WTC11 (cell line): ENCODE measurements around the gene LHB.
A peak's percentile ranks its signal among the peaks of the same experiment; 100 is the strongest.

Experiments
- SMAD4 ChIP-seq: sonication (generic); formaldehyde crosslinking; IDR thresholded peaks from 2 replicates; pipeline ENCODE4 v1.8.0; 2022; ENCODE audit warnings: mild to moderate bottlenecking, missing genetic modification reagents
- SOX15 ChIP-seq: fragments of 250-450 bp; sonication (Bioruptor Pico); IDR thresholded peaks from 2 replicates; pipeline ENCODE4 v1.9.0; 2021; ENCODE audit warnings: mild to moderate bottlenecking
- ZNF121 ChIP-seq: sonication (generic); formaldehyde crosslinking; IDR thresholded peaks from 2 replicates; pipeline ENCODE4 v1.8.0; 2023; ENCODE audit warnings: missing genetic modification reagents
- TF ChIP-seq, protein P1 (sequence below): sonication (generic); formaldehyde crosslinking; IDR thresholded peaks from 2 replicates; pipeline ENCODE4 v1.8.0; 2022; ENCODE audit warnings: mild to moderate bottlenecking, missing genetic modification reagents
- TF ChIP-seq, protein P2 (sequence below): fragments of 200-600 bp; IDR thresholded peaks from 2 replicates; pipeline ENCODE4 v1.8.0; 2022; ENCODE audit warnings: antibody characterized with exemption
- TF ChIP-seq, protein P3 (sequence below): sonication (generic); formaldehyde crosslinking; conservative IDR thresholded peaks from 2 replicates; pipeline ENCODE4 v1.8.1; 2022; ENCODE audit warnings: mild to moderate bottlenecking, missing genetic modification reagents
- TF ChIP-seq, protein P4 (sequence below): sonication (generic); formaldehyde crosslinking; IDR thresholded peaks from 2 replicates; pipeline ENCODE4 v1.8.0; 2023; ENCODE audit warnings: missing genetic modification reagents
- TF ChIP-seq, protein P5 (sequence below): sonication (generic); formaldehyde crosslinking; IDR thresholded peaks from 2 replicates; pipeline ENCODE4 v1.8.0; 2022; ENCODE audit warnings: mild to moderate bottlenecking, missing genetic modification reagents

DNA sequence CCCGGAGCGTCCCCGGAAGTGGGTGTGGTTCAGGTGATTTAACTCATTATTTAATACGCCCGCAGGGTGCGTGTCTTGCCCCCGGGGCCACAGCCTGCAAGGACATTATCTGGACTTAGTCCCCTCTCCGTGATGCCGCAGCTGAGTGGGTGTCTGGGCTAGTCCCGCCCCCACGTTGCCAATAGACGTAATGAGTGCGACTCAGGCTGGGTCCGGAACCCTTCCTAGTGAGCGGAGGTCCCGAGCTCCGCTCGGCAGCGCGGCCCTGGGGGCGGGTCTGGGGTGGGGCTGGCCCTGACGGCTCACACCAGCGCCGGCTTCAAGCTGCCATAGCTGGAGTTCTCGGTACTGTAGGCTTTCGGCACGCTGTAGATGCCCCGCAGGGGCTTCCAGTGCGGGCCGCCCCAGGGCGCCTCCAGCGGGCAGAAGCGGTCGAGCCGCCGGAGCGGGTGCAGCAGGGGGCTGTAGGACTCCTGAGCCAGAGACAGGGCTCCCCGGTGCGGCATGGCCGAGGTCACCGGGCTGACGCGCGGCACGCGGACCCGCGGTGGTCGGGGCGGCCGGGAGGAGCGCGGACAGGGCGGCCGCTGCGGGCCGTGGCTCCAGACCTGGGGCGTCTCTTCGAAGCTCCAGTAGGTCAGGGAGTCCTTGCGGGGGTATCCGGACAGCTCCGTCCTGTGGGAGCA, 918 bp upstream of the LHB start:
- TF ChIP-seq, protein P1, sequence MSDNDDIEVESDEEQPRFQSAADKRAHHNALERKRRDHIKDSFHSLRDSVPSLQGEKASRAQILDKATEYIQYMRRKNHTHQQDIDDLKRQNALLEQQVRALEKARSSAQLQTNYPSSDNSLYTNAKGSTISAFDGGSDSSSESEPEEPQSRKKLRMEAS (CRISPR knock-in tag) = peak; percentile 68; the same call in 1 of the 2 replicates
- TF ChIP-seq, protein P2, sequence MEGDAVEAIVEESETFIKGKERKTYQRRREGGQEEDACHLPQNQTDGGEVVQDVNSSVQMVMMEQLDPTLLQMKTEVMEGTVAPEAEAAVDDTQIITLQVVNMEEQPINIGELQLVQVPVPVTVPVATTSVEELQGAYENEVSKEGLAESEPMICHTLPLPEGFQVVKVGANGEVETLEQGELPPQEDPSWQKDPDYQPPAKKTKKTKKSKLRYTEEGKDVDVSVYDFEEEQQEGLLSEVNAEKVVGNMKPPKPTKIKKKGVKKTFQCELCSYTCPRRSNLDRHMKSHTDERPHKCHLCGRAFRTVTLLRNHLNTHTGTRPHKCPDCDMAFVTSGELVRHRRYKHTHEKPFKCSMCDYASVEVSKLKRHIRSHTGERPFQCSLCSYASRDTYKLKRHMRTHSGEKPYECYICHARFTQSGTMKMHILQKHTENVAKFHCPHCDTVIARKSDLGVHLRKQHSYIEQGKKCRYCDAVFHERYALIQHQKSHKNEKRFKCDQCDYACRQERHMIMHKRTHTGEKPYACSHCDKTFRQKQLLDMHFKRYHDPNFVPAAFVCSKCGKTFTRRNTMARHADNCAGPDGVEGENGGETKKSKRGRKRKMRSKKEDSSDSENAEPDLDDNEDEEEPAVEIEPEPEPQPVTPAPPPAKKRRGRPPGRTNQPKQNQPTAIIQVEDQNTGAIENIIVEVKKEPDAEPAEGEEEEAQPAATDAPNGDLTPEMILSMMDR = no peak
- TF ChIP-seq, protein P3, sequence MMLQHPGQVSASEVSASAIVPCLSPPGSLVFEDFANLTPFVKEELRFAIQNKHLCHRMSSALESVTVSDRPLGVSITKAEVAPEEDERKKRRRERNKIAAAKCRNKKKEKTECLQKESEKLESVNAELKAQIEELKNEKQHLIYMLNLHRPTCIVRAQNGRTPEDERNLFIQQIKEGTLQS (CRISPR knock-in tag) = no peak
- TF ChIP-seq, protein P4, sequence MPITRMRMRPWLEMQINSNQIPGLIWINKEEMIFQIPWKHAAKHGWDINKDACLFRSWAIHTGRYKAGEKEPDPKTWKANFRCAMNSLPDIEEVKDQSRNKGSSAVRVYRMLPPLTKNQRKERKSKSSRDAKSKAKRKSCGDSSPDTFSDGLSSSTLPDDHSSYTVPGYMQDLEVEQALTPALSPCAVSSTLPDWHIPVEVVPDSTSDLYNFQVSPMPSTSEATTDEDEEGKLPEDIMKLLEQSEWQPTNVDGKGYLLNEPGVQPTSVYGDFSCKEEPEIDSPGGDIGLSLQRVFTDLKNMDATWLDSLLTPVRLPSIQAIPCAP (CRISPR knock-in tag) = no peak
- TF ChIP-seq, protein P5, sequence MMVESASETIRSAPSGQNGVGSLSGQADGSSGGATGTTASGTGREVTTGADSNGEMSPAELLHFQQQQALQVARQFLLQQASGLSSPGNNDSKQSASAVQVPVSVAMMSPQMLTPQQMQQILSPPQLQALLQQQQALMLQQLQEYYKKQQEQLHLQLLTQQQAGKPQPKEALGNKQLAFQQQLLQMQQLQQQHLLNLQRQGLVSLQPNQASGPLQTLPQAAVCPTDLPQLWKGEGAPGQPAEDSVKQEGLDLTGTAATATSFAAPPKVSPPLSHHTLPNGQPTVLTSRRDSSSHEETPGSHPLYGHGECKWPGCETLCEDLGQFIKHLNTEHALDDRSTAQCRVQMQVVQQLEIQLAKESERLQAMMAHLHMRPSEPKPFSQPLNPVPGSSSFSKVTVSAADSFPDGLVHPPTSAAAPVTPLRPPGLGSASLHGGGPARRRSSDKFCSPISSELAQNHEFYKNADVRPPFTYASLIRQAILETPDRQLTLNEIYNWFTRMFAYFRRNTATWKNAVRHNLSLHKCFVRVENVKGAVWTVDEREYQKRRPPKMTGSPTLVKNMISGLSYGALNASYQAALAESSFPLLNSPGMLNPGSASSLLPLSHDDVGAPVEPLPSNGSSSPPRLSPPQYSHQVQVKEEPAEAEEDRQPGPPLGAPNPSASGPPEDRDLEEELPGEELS (CRISPR knock-in tag) = no peak
- TF ChIP-seq ZNF121 (CRISPR knock-in tag) (no peak), SOX15 (no peak), SMAD4 (CRISPR knock-in tag) (no peak)
